NB4 (cell line): ENCODE results near the gene AUP1.

Experiments used
- POLR2A ChIP-seq: IDR thresholded peaks from 2 replicates; pipeline ENCODE4 v1.6.1; 2011; ENCODE audit warnings: mild to moderate bottlenecking; ENCODE audit not compliant: insufficient read length; ENCODE audit errors: extremely low read depth
- TF ChIP-seq, protein P1 (sequence below): IDR thresholded peaks from 2 replicates; pipeline ENCODE4 v1.6.1; 2011; ENCODE audit warnings: low read depth, low read length

GRCh38 chr2:74576863-74577229 is 47.3 kb upstream of the AUP1 start:
- TF ChIP-seq, protein P1, sequence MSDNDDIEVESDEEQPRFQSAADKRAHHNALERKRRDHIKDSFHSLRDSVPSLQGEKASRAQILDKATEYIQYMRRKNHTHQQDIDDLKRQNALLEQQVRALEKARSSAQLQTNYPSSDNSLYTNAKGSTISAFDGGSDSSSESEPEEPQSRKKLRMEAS, result peak; percentile 43; the same call in 1 of the 2 replicates
- TF ChIP-seq POLR2A, result no peak
